GM12878 (cell line): ENCODE results near the gene COL4A2. TPM values are rescaled to one million over a fixed set of nuclear protein-coding genes. Genes with fewer than 3 reads are reported as not detected.

Experiments used
- ATAC-seq: fragments of 200-7000 bp; cut with Tn5 transposase; 3 replicates; pipeline ENCODE4 v1.9.1; 2020; ENCODE audit warnings: mild to moderate bottlenecking, moderate library complexity
- BruUV-seq: library from RNA; stranded (reverse); fragments of 400-500 nt; replicated peaks from 2 replicates; lab custom pipeline; 2021; lab: Mats Ljungman, UMichigan
- CTCF ChIA-PET: fragments of 300-600 bp; sonication (Branson Sonifier 250); formaldehyde crosslinking; extraction: SDS; loops from one replicate; lab custom pipeline; 2021; ENCODE audit warnings: inconsistent platforms; lab: Yijun Ruan, JAX
- POLR2A ChIA-PET: fragments of 350-600 bp; formaldehyde crosslinking; extraction: SDS; loops from one replicate; lab custom pipeline; 2021; ENCODE audit warnings: inconsistent platforms; lab: Charles Lee
- RAD21 ChIA-PET: fragments of 300-600 bp; sonication (Branson Sonifier 250); formaldehyde crosslinking; loops from one replicate; lab custom pipeline; 2023; ENCODE audit warnings: antibody characterized with exemption; ENCODE audit not compliant: unreplicated experiment; lab: Charles Lee
- SMC1A ChIA-PET: fragments of 300-600 bp; sonication (Branson Sonifier 250); formaldehyde crosslinking; loops from one replicate; lab custom pipeline; 2023; ENCODE audit not compliant: unreplicated experiment, uncharacterized antibody; lab: Charles Lee
- DNase-seq: peaks from one replicate; pipeline ENCODE4 v3.0.0-alpha.2; 2011; ENCODE audit warnings: low read depth, low spot score
- FAIRE-seq: peaks from 3 replicates; lab custom pipeline; 2011; peaks lifted over from hg19 to GRCh38; lab: Jason Lieb, UNC
- H2AFZ ChIP-seq: 2 replicates; pipeline ENCODE4 v1.6.0; 2011; ENCODE audit warnings: low read depth, low read length, control low read depth; ENCODE audit not compliant: control insufficient read depth
- H3K27ac ChIP-seq: 2 replicates; pipeline ENCODE4 v1.5.1; 2011; ENCODE audit warnings: control low read depth; ENCODE audit not compliant: control insufficient read depth, insufficient read depth
- H3K27me3 ChIP-seq, 2 experiments: replicated peaks in 1 of 2; 2 replicates each; pipeline versions ENCODE4 v1.6.0 to v1.6.1; 2011; ENCODE audit warnings: low read length in 1 of 2; ENCODE audit not compliant: control insufficient read depth in 2 of 2, insufficient read depth in 2 of 2
- H3K36me3 ChIP-seq, 2 experiments: 2 replicates each; pipeline ENCODE4 v1.5.1; 2011; ENCODE audit warnings: low read length in 1 of 2; ENCODE audit not compliant: control insufficient read depth in 2 of 2, insufficient read depth in 2 of 2
- H3K4me1 ChIP-seq: 2 replicates; pipeline ENCODE4 v1.6.1; 2011; ENCODE audit warnings: mild to moderate bottlenecking, low read length, moderate library complexity, mixed read lengths; ENCODE audit not compliant: control insufficient read depth, insufficient read depth
- H3K4me2 ChIP-seq: 2 replicates; pipeline ENCODE4 v1.6.0; 2011; ENCODE audit warnings: control low read depth; ENCODE audit not compliant: control insufficient read depth, insufficient read depth
- H3K4me3 ChIP-seq: fragments of 200-600 bp; sonication (generic); 2 replicates; pipeline ENCODE4 v1.5.1; 2016
- H3K79me2 ChIP-seq: 2 replicates; pipeline ENCODE4 v1.6.0; 2011; ENCODE audit warnings: low read length; ENCODE audit not compliant: control insufficient read depth, insufficient read depth
- H3K9ac ChIP-seq: 2 replicates; pipeline ENCODE4 v1.8.0; 2011; ENCODE audit warnings: low read length, control low read depth, mixed read lengths; ENCODE audit not compliant: control insufficient read depth, insufficient read depth
- H3K9me3 ChIP-seq: replicated peaks from 3 replicates; pipeline ENCODE4 v1.5.1; 2011; ENCODE audit warnings: mild to moderate bottlenecking, low read length; ENCODE audit not compliant: control insufficient read depth, insufficient read depth
- H4K20me1 ChIP-seq: 2 replicates; pipeline ENCODE4 v1.6.0; 2011; ENCODE audit not compliant: control insufficient read depth, insufficient read depth
- MXI1 ChIP-seq: fragments of 150-350 bp; IDR thresholded peaks from 2 replicates; pipeline ENCODE4 v1.6.1; 2011; ENCODE audit warnings: low read depth, mild to moderate bottlenecking, inconsistent platforms, low read length, improper control_type of control experiment
- NR2C2 ChIP-seq: IDR thresholded peaks from 2 replicates; pipeline ENCODE4 v1.6.1; 2011; ENCODE audit warnings: borderline replicate concordance, low read depth; ENCODE audit not compliant: control insufficient read depth, insufficient read length
- STAT3 ChIP-seq: IDR thresholded peaks from 2 replicates; pipeline ENCODE4 v1.6.1; 2011; ENCODE audit warnings: low read depth, low read length, improper control_type of control experiment
- TCF3 ChIP-seq: IDR thresholded peaks from 2 replicates; pipeline ENCODE4 v1.6.1; 2012; ENCODE audit warnings: low read depth, mild to moderate bottlenecking, low read length, borderline replicate concordance; ENCODE audit not compliant: insufficient read depth
- WGBS: methylation state at CpG from one replicate; pipeline ENCODE4 v1.1.6; 2016; ENCODE audit warnings: low lambda C conversion rate; ENCODE audit not compliant: insufficient replicate concordance, insufficient coverage; ENCODE audit errors: missing lambda C conversion rate; 5-methylcytosine and 5-hydroxymethylcytosine counted together
- in situ Hi-C: fragments of 300-500 bp; cut with MboI; formaldehyde crosslinking; loops from 9 replicates; pipeline ENCODE4 v1.14.3; 2018; ENCODE audit warnings: mixed read lengths
- intact Hi-C: fragments of 100-400 bp; cut with micrococcal nuclease; formaldehyde crosslinking; loops from one replicate; pipeline ENCODE4 v1.14.2; 2022; ENCODE audit not compliant: unreplicated experiment
- polyA plus RNA-seq, 11 experiments: library from polyadenylated mRNA; depleted of rRNA in 4 of 11; unstranded in 6 of 11; stranded (reverse) in 5 of 11; fragments of >200 nt; fragmentation: Nextera tagmentation in 4 of 11; fragmentation: Illumina TruSeq in 1 of 11; extraction: Ambion mirVana in 4 of 11; extraction: Trizol in 1 of 11; gene quantifications; 1 replicate in 1 of 11; 2 replicates in 10 of 11; pipeline versions ENCODE4 v1.2.1 to v1.2.3, GENCODE V29; 2011 to 2016; ENCODE audit warnings: inconsistent platforms in 2 of 11, missing spikeins in 2 of 11, low read depth in 1 of 11
- total RNA-seq, 4 experiments: library from RNA; depleted of rRNA in 3 of 4; stranded (reverse); fragments of >200 nt in 3 of 4; fragmentation: Illumina TruSeq in 1 of 4; extraction: Trizol in 1 of 4; gene quantifications; 2 replicates each; pipeline versions ENCODE4 v1.2.1 to v1.2.3, GENCODE V29; 2013 to 2021

COL4A2 gene
- total and polyA plus RNA-seq, 10 of the 15 experiments (the other 5 are each of a cell fraction or from before 2014, with no cell fraction given) = 0.16 to 1.6 (median 0.62) TPM; not detected in 3

GRCh38 chr13:110498327-110498726 is 191.2 kb downstream of the COL4A2 start:
- Histone ChIP-seq H3K4me3 (no peak overlapping the region), H4K20me1 (no peaks in the 10 kb centered on the region), H3K27ac (no peak overlapping the region), H2AFZ (no peak overlapping the region), H3K4me1 (no peaks in the 10 kb centered on the region; the same call in 1 of the 2 replicates), H3K27me3 (no peaks in the 10 kb centered on the region), H3K9ac (no peak overlapping the region), H3K79me2 (no peaks in the 10 kb centered on the region), H3K36me3 (no peaks in the 10 kb centered on the region), H3K4me2 (no peak overlapping the region), H3K9me3 (peaks cover 2% of the 10 kb centered on the region; the same call in 1 of the 3 replicates)
- no TSS peak for BruUV-seq
- FAIRE-seq (no peak), DNase-seq (no peak), ATAC-seq (no peak)
- POLR2A ChIA-PET = no interaction called here
- CTCF ChIA-PET = no interaction called here
- 42% methylated on average over 3 of the region's 5 CpGs for WGBS
- TF ChIP-seq NR2C2 (no peak), MXI1 (no peak)
- in situ Hi-C loops (no loop called here), intact Hi-C loops (no loop called here)
- RAD21 ChIA-PET = no interaction called here
- SMC1A ChIA-PET = interaction anchor here (1.0 kb wide), 1 partner anchor 27 kb away, joined by 3 read pairs; no protein-coding TSS in a partner anchor

GRCh38 chr13:110498765-110499164 is 191.7 kb downstream of the COL4A2 start:
- H3K9ac ChIP-seq = no peak overlapping the region
- no peak overlapping the region for H3K4me2 ChIP-seq
- H3K4me1 ChIP-seq = no peaks in the 10 kb centered on the region; the same call in 1 of the 2 replicates
- DNase-seq (no peak), ATAC-seq (no peak), FAIRE-seq (no peak)
- no peaks in the 10 kb centered on the region for H3K36me3 ChIP-seq
- no peak for TF ChIP-seq TCF3
- TF ChIP-seq STAT3 = no peak
- no peak overlapping the region for H3K27ac ChIP-seq
- H3K27me3 ChIP-seq = no peaks in the 10 kb centered on the region
- ChIA-PET SMC1A (interaction anchor here (1.0 to 1.2 kb wide), 2 partner anchors 27 to 43 kb away, joined by 3 to 4 read pairs; no protein-coding TSS in a partner anchor), POLR2A (no interaction called here), CTCF (no interaction called here), RAD21 (no interaction called here)
- H4K20me1 ChIP-seq = no peaks in the 10 kb centered on the region
- no peaks in the 10 kb centered on the region for H3K79me2 ChIP-seq
- in situ Hi-C loops (no loop called here), intact Hi-C loops (no loop called here)
- no peak overlapping the region for H2AFZ ChIP-seq
- H3K4me3 ChIP-seq = no peak overlapping the region
- WGBS = 39% methylated on average over 10 of the region's 10 CpGs
- no TSS peak for BruUV-seq
- peaks cover 2% of the 10 kb centered on the region; the same call in 1 of the 3 replicates for H3K9me3 ChIP-seq
